Thyroid gland (tissue), 4 donors: ENCODE data around the gene GNL3. TPM values are rescaled to one million over a fixed set of nuclear protein-coding genes. Genes with fewer than 3 reads are reported as not detected.

ENCODE experiments used
- DNase-seq, 2 donors: peaks; one replicate each; pipeline ENCODE4 v3.0.0-alpha.2; 2019
- H3K27ac ChIP-seq, 3 donors: fragments of 200-600 bp; sonication (generic); 1 replicate in 2 of 3; 2 replicates in 1 of 3; pipeline ENCODE4 v1.5.1; 2016 to 2019; ENCODE audit warnings: mild to moderate bottlenecking in 1 of 3, moderate library complexity in 1 of 3
- H3K27me3 ChIP-seq: fragments of 200-600 bp; sonication (generic); one replicate; pipeline ENCODE4 v1.5.1; 2019
- H3K36me3 ChIP-seq, 2 donors: fragments of 200-600 bp; sonication (generic); one replicate each; pipeline ENCODE4 v1.5.1; 2016 to 2019
- H3K4me1 ChIP-seq, 2 donors: fragments of 200-600 bp; sonication (generic); one replicate each; pipeline ENCODE4 v1.5.1; 2017 to 2019
- H3K4me3 ChIP-seq, 3 donors: fragments of 200-600 bp; sonication (generic); replicated peaks in 1 of 3; 1 replicate in 2 of 3; 2 replicates in 1 of 3; pipeline ENCODE4 v1.5.1; 2016; ENCODE audit warnings: mild to moderate bottlenecking in 1 of 3
- H3K9me3 ChIP-seq: fragments of 200-600 bp; sonication (generic); one replicate; pipeline ENCODE4 v1.5.1; 2017
- POLR2A ChIP-seq, 2 donors: fragments of 450-650 bp; IDR thresholded peaks; one replicate each; pipeline ENCODE4 v1.6.1; 2017; ENCODE audit warnings: antibody characterized with exemption in 2 of 2, mild to moderate bottlenecking in 2 of 2, moderate library complexity in 1 of 2
- WGBS, 2 donors: methylation state at CpG; one replicate each; pipeline ENCODE4 v1.1.5; 2017; 5-methylcytosine and 5-hydroxymethylcytosine counted together
- intact Hi-C: fragments of 100-400 bp; cut with DNase I; formaldehyde crosslinking; loops from one replicate; pipeline ENCODE4 v1.15.1; 2023
- total RNA-seq, 4 donors: library from RNA; depleted of rRNA; stranded (reverse); fragments of >200 nt; gene quantifications; one replicate each; pipeline ENCODE4 v1.2.3, GENCODE V29; 2016
- TF ChIP-seq, protein P1 (sequence below), 6 experiments: fragments of 200-600 bp in 3 of 6; fragments of 450-650 bp in 3 of 6; sonication (generic) in 3 of 6; IDR thresholded peaks; one replicate each; pipeline ENCODE4 v1.5.1; 2016 to 2019; ENCODE audit warnings: antibody characterized with exemption in 6 of 6, mild to moderate bottlenecking in 2 of 6, inconsistent platforms in 1 of 6, moderate library complexity in 1 of 6

The GNL3 gene
- total RNA-seq, 4 donors from 2014 or later, result 39.2 to 68.4 (median 41.7) TPM

DNA sequence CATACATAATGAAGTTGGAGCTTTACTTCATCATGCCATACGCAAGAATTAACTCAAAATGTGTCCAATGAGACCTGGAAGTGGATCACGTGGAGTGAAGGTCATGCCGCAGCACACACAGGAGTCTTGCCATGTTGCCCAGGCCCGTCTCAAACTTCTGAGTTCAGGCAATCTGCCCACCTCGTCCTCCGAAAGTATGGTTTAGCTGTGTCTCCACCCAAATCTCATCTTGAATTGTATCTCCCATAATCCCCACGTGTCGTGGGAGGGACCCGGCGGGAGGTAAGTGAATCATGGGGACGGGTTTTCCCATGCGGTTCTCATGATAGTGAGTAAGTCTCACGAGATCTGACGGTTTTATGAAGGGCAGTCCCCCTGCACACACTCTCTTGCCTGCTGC is 45.8 kb downstream of the GNL3 start:
- Histone ChIP-seq H3K4me3 (no peak overlapping the region), H3K36me3 (peaks cover 0 to 36% of the 10 kb centered on the region in 2 donors), H3K27ac (no peak overlapping the region), H3K9me3 (no peaks in the 10 kb centered on the region), H3K27me3 (no peaks in the 10 kb centered on the region), H3K4me1 (no peaks in the 10 kb centered on the region)
- TF ChIP-seq, protein P1, sequence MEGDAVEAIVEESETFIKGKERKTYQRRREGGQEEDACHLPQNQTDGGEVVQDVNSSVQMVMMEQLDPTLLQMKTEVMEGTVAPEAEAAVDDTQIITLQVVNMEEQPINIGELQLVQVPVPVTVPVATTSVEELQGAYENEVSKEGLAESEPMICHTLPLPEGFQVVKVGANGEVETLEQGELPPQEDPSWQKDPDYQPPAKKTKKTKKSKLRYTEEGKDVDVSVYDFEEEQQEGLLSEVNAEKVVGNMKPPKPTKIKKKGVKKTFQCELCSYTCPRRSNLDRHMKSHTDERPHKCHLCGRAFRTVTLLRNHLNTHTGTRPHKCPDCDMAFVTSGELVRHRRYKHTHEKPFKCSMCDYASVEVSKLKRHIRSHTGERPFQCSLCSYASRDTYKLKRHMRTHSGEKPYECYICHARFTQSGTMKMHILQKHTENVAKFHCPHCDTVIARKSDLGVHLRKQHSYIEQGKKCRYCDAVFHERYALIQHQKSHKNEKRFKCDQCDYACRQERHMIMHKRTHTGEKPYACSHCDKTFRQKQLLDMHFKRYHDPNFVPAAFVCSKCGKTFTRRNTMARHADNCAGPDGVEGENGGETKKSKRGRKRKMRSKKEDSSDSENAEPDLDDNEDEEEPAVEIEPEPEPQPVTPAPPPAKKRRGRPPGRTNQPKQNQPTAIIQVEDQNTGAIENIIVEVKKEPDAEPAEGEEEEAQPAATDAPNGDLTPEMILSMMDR (IDR thresholded peaks at IDR 0.05), result no peak
- TF ChIP-seq POLR2A (IDR thresholded peaks at IDR 0.05), result no peak
- intact Hi-C loops, result no loop called here
- no peak for DNase-seq
- 90 to 98% methylated on average over 14 of the region's 14 CpGs for WGBS, 2 donors

DNA sequence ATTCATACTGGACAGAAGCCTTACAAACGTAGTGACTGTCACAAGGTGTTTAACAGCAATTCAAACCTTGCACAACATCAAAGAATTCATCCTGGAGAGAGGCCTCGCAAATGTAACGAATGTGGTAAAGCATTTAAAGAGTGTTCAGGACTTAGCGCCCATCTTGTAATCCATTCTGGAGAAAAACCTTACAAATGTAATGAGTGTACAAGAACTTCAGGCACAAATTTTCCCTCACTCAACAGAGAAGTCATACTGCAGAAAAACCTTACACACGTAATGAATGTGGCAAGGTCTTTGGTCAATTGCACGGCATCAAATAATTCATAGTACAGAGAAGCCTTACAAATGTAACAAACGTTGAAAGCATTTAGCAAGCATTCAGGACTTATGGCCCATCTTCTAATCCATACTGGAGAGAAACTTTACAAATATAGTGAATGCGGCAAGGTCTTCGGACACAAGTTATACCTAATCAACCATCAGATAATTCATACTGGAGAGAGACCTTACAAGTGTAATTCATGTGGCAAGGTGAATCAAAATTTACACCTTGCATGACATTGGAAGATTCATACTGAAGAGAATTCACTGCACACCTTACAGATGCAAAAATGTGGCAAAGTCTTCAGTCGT is 47.5 kb downstream of the GNL3 start:
- no peaks in the 10 kb centered on the region for H3K9me3 ChIP-seq
- no peaks in the 10 kb centered on the region for H3K27me3 ChIP-seq
- intact Hi-C loops, result no loop called here
- H3K27ac ChIP-seq, result no peak overlapping the region
- 92 to 97% methylated on average over 10 of the region's 10 CpGs for WGBS, 2 donors
- TF ChIP-seq, protein P1 (IDR thresholded peaks at IDR 0.05), result no peak
- no peak for TF ChIP-seq POLR2A (IDR thresholded peaks at IDR 0.05)
- H3K4me3 ChIP-seq, result no peak overlapping the region
- peaks cover 10 to 47% of the 10 kb centered on the region in 2 donors for H3K36me3 ChIP-seq
- DNase-seq, result no peak
- H3K4me1 ChIP-seq, result no peaks in the 10 kb centered on the region

- Histone ChIP-seq H3K9me3 (no peaks in the 10 kb centered on the region), H3K4me3 (no peak overlapping the region), H3K4me1 (no peaks in the 10 kb centered on the region), H3K27me3 (no peaks in the 10 kb centered on the region), H3K36me3 (peaks cover 45 to 80% of the 10 kb centered on the region in 2 donors), H3K27ac (no peak overlapping the region)
- no peak for DNase-seq
- TF ChIP-seq, protein P1 (IDR thresholded peaks at IDR 0.05), result no peak
- TF ChIP-seq POLR2A (IDR thresholded peaks at IDR 0.05), result no peak
- intact Hi-C loops, result loop anchor here (10.0 kb wide), 1 partner anchor 335 kb away; no protein-coding TSS in a partner anchor
- 70 to 81% methylated on average over 1 of the region's 1 CpG for WGBS, 2 donors
These were observed 53.9 kb downstream of the GNL3 start for GRCh38 chr3:52739730-52740129.

- Histone ChIP-seq H3K27me3 (no peaks in the 10 kb centered on the region), H3K27ac (no peak overlapping the region), H3K4me1 (no peaks in the 10 kb centered on the region), H3K9me3 (no peaks in the 10 kb centered on the region), H3K4me3 (no peak overlapping the region), H3K36me3 (peaks cover 62 to 82% of the 10 kb centered on the region in 2 donors)
- TF ChIP-seq, protein P1 (IDR thresholded peaks at IDR 0.05), result peak in 4 of 6 experiments; percentile 20 to 46 (median 42)
- no peak for TF ChIP-seq POLR2A (IDR thresholded peaks at IDR 0.05)
- 92 to 95% methylated on average over 3 of the region's 3 CpGs for WGBS, 2 donors
- DNase-seq, result no peak
- intact Hi-C loops, result loop anchor here (10.0 kb wide), 1 partner anchor 332 kb away; no protein-coding TSS in a partner anchor
These were observed 56.7 kb downstream of the GNL3 start for GRCh38 chr3:52742418-52743041.

DNA sequence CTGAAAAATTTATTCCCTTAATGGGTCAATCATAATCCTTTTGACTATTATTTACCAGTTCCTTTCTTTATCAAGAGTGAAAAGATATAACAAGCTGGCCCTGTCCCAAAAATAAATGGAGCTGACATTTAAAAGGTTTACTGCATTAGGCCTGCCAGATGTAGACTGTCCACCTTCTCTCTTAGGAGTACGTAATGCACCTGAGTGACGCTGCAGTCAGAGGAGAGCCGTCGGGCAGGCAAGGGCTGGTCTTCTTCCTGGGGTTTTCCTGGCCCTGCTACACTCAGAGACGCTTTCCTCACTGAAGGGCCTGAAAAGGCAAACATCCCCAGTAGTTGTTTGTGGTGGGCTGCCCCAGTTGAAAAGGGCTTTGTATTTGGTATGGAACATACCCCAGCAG is 57.3 kb downstream of the GNL3 start:
- no peaks in the 10 kb centered on the region for H3K4me1 ChIP-seq
- no peak for TF ChIP-seq POLR2A (IDR thresholded peaks at IDR 0.05)
- TF ChIP-seq, protein P1 (IDR thresholded peaks at IDR 0.05), result no peak
- H3K27me3 ChIP-seq, result no peaks in the 10 kb centered on the region
- H3K9me3 ChIP-seq, result no peaks in the 10 kb centered on the region
- intact Hi-C loops, result loop anchor here (10.0 kb wide), 1 partner anchor 332 kb away; no protein-coding TSS in a partner anchor
- WGBS, 2 donors, result 91 to 95% methylated on average over 5 of the region's 5 CpGs
- H3K27ac ChIP-seq, result no peak overlapping the region
- H3K4me3 ChIP-seq, result no peak overlapping the region
- no peak for DNase-seq
- H3K36me3 ChIP-seq, result peaks cover 62 to 83% of the 10 kb centered on the region in 2 donors
